Stimulated activated CD4-positive, alpha-beta T cell treated with anti-CD3 and anti-CD28 coated beads, Interleukin-15, amount 100 ng/mL, for 1 hour (primary cell): ENCODE results near the gene TESK2.
"Not testable (repeated sequence)": the region's sequence is repeated elsewhere in the genome, so short reads cannot be mapped to it uniquely, and the experiment has no call there.

Experiments
- DNase-seq, 2 donors: peaks; one replicate each; pipeline ENCODE4 v3.0.0-alpha.2; 2020; ENCODE audit warnings: low read depth in 1 of 2, low spot score in 1 of 2

Gene TESK2

DNA sequence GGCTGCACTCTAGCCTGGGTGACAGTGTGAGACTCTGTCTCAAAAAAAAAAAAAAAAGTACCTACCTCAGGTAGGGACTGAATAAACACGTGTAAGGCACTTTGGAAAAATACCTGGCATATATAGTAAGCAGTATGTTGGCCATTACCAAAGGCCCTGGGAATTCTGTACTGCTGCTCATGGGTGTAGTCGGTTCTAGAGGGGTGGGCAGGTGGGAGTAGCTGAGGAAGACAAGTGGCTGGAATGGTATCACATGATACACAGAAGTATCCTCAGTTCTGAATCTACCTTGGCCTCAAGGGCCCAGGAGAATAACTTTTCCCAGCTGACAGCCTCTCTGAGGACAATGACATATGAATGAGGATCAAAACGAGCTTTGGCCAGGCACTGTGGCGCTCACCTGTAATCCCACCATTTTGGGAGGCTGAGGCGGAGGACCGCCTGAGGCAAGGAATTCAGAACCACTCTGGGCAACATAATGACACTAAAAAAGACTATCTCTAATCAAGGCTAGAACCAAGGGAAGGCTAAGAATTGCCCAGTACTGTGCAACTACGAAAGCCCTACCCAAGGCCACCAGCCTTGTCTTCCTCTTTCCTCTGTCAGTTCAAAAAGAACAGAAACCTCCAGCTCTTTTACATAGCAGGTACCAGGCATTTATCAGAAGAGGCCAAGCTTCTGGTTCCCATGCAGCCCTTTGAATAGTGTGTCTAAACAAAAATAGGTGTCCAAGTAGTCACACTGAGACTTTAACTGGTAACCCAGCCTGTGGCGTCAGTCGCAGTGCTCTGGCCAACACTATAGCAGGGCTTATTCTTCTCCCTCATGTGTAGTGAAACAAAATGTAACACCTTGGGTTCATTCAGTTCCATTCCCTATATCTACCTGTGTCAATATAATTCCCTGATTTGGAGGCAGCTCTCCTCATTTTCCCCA lies 19.3 kb upstream of the TESK2 start:
- DNase-seq, result no peak

DNA sequence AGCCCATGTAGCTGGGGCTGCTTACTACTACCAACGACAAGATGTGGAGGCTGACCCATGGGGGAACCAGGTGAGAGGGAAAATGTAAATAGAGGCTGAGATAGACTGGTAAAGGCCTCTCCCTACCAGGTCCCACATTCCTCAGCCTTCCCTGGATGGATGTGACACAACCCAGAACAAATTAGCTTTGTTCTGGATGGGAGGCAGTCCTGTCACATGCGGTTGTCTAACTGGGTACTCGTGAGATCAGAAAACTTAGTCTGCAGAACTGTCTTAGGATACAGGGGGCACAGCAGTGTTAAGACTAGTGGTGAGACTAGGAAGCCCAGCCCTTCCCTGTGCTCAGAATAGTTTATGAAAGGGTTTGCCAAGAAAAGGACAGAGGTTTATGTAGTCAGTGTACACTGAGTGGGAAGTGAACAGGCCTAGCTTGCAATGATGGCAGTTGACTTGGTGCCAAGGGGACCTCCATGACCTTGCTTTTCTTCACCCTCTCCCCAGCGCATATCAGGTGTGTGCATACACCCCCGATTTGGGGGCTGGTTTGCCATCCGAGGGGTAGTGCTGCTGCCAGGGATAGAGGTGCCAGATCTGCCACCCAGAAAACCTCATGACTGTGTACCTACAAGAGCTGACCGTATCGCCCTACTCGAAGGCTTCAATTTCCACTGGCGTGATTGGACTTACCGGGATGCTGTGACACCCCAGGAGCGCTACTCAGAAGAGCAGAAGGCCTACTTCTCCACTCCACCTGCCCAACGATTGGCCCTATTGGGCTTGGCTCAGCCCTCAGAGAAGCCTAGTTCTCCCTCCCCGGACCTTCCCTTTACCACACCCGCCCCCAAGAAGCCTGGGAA lies 17.6 kb upstream of the TESK2 start:
- no peak for DNase-seq

DNA sequence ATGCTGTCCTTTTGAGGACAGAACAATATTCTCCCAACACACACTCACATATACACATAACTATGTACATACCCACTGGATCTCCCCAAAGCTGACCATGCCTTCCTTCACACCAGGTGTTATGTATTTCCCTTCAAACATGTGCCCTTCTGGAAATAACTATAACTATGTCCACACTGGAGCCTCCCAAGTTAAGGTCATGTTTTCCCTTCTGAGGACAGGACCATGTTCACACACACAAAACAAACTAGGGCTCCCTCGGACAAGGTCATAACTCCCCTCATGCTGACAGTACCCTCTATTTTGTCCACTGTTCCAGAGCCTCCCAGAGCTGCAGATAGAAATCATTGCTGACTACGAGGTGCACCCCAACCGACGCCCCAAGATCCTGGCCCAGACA lies 16.9 kb upstream of the TESK2 start:
- no peak for DNase-seq

- no peak for DNase-seq
Observed at GRCh38 chr1:45507195-45507594, 16.2 kb upstream of the TESK2 start.

GRCh38 chr1:45503462-45504360 lies 12.7 kb upstream of the TESK2 start:
- DNase-seq, result no peak

DNA sequence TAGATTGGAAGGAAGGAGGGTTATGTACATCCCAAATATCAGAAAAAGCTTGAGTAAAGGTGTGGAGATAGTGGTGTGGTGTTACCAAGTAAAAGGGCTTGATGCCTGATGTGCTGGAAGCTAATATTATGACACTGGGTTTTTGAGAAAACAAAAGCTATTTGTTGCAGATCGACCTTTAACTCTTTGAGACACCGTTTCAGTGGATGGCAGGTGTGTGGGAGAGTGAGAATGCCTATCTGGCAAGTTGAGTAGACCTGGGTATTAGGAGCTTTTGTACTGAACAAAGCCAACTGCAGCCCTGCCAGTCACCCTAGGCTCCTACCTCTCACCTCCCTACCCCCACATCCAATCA lies 10.5 kb upstream of the TESK2 start:
- DNase-seq, result no peak

GRCh38 chr1:45499415-45499769 lies 8.4 kb upstream of the TESK2 start:
- DNase-seq, result no peak

DNA sequence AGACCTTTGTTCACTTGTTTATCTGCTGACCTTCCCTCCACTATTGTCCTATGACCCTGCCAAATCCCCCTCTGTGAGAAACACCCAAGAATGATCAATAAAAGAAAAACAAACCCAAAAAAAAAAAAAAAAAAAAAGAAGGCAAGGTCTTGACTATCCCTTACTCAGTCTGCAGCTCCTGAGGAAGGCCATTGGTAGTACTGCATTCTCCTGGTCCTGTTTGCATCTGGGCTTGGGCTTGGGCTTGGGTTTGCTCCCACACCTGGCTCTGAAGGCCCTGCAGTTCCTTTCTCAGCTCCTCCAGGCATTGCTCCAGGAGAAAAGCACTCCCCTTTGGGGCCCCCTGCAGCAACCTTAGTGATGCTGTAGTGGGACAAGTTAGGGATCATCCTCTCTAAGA lies 7.3 kb upstream of the TESK2 start:
- no peak for DNase-seq

GRCh38 chr1:45493116-45493697 lies 2.2 kb upstream of the TESK2 start:
- peak in 1 of 2 donors; percentile 11 for DNase-seq

DNA sequence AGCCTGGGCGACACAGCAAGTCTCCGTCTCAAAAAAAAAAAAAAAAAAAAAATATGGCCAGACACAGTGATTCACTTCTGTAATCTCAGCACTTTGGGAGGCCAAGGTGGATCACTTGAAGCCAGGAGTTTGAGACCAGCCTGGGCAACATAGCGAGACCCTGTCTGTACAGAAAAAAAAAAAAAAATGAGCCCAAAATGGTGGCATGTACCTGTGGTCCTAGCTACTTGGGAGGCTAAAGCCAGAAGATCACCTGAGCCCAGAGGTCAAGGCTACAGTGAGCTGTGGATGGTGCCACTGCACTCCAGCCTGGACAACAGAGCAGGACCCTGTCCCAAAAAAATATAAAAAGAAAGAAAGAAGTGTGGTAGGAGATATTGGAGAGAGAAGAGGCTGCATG lies 1.7 kb upstream of the TESK2 start:
- DNase-seq, result no peak

- no peak for DNase-seq
Observed at GRCh38 chr1:45491487-45492260, 711 bp upstream of the TESK2 start.

DNA sequence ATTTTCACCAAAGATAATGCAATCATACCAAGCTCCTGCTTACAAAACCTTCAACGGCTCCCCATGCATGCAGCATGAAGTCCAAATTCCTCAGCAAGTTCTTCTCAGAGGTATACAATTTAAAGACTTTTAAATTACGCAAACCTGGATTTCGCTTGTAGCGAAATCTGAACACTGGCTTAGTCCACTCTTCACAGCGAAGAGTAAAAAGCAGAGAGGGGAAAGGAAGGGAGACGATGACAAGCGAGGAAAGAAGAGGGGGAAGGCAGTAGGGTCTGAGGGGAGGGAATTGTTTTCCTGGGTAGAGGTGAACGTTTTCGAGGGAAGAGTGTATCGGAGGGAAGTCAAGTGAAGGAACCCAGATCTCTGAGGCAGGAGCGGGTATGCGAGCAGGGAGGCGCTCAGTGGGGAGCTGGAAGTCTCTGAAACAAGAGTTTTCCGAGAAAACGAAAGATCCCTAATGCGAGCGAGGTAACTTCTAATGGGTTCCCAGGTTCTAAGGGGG lies 790 bp downstream of the TESK2 start:
- DNase-seq, result no peak

- DNase-seq, result not testable (repeated sequence)
Observed at GRCh38 chr1:45489379-45489778, 1.6 kb downstream of the TESK2 start.

GRCh38 chr1:45488666-45489377 lies 2.1 kb downstream of the TESK2 start:
- DNase-seq, result no peak

DNA sequence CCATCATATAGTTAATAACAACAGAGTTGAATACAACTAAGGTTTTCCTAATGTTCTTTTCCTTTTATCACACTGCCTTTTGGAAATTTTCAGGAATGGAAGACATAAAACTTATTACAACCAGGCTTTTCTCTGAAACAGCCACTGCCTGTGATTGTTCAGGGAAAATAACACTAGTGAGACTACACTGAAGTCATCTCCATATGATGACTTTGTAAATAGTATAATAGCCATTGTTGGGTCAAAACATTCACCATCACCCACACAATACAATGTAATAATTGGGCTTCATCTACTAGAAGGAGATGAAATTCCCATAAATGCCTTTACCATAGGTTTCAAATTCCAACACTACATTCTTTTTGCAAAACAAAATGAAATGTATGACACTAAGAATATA lies 5.0 kb downstream of the TESK2 start:
- no peak for DNase-seq

DNA sequence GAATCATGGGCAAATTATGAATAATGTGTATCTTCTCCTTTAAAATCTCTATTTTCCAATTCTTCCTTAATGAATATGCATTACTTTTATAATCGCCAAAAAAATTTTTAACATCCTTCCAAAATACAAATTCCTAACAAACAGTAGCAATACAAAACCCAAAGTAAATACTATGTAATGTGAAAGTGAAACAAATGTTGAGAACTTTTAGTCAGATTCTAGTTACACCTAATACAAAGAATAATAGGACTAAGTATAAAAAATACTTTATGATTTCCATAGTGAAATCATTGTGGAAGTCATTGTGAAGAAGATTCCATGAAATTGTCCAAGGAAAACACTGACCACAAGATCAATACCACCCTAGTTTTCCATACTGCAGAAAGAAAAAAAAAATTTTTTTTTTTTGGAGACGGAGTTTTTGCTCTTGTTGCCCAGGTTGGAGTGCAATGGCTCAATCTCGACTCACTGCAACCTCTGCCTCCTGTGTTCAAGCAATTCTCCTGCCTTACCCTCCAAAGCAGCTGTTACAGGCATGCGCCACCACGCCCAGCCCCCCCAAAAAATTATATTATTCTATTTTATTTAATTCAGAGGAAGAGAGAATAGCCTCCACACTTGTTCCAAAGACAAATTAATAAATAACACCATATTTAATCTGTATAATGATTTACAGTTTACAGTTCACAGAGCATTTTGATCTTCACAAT lies 11.8 kb downstream of the TESK2 start:
- DNase-seq, result no peak

- no peak for DNase-seq
Observed at GRCh38 chr1:45478121-45478814, 12.7 kb downstream of the TESK2 start.

DNA sequence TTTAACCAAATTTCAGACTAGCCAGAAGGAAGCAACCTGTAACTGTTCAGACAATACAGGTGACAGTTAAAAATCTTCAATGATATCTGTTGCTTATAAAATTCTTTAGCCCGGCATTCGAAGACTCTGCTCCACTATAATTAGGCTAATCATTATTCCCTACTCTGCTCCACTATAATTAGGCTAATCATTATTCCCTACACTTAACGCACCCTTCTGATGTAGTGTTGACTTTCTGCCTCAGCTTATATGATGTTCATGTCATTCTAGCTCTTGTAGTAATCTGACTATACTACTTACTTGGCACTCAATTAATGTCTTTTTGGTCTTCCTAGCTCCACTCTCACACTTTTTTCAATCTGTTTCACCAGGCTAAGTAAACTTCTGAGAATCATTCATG lies 13.3 kb downstream of the TESK2 start:
- DNase-seq, result no peak
